HL-60 (cell line): ENCODE measurements around the gene OR2S2.

Experiments
- CTCF ChIP-seq: IDR thresholded peaks from one replicate; pipeline ENCODE4 v1.5.1; 2011; ENCODE audit warnings: low read length, control low read depth, inconsistent platforms; ENCODE audit not compliant: insufficient read depth
- POLR2AphosphoS5 ChIP-seq: IDR thresholded peaks from 2 replicates; pipeline ENCODE4 v1.6.1; 2012; ENCODE audit warnings: low read depth
- REST ChIP-seq: IDR thresholded peaks from 2 replicates; pipeline ENCODE4 v1.6.1; 2012; ENCODE audit warnings: low read depth; ENCODE audit not compliant: insufficient replicate concordance
- SPI1 ChIP-seq: IDR thresholded peaks from 2 replicates; pipeline ENCODE4 v1.6.1; 2012; ENCODE audit warnings: low read depth, mild to moderate bottlenecking, borderline replicate concordance

- TF ChIP-seq CTCF, result no peak
- TF ChIP-seq SPI1, result peak; percentile 91
- no peak for TF ChIP-seq POLR2AphosphoS5
- no peak for TF ChIP-seq REST
Observed at GRCh38 chr9:36006549-36007315, 48.8 kb upstream of the OR2S2 start.
